PC-9 (cell line): Measurements from ENCODE around the gene MACROD2. TPM values are rescaled to one million over a fixed set of nuclear protein-coding genes. Genes with fewer than 3 reads are reported as not detected.

Experiments used
- BruUV-seq: library from RNA; stranded (reverse); fragments of 400-500 nt; replicated peaks from 2 replicates; lab custom pipeline; 2021; lab: Mats Ljungman, UMichigan
- CTCF ChIA-PET: fragments of 300-600 bp; sonication (Branson Sonifier 250); formaldehyde crosslinking; loops from one replicate; lab custom pipeline; 2022; ENCODE audit warnings: antibody characterized with exemption; lab: Charles Lee
- POLR2A ChIA-PET: fragments of 300-600 bp; sonication (Branson Sonifier 250); formaldehyde crosslinking; loops from one replicate; lab custom pipeline; 2022; ENCODE audit warnings: antibody characterized with exemption; ENCODE audit not compliant: unreplicated experiment; lab: Charles Lee
- DNase-seq, 2 experiments: peaks; one replicate each; pipeline versions ENCODE4 v3.0.0 to v3.0.0-alpha.2; 2015 to 2022; ENCODE audit warnings: mixed read lengths in 1 of 2
- H2AFZ ChIP-seq: fragments of 200-600 bp; sonication (generic); 2 replicates; pipeline ENCODE4 v1.8.1; 2017; ENCODE audit warnings: antibody characterized with exemption
- H3F3A ChIP-seq: fragments of 200-600 bp; sonication (generic); 2 replicates; pipeline ENCODE4 v1.8.1; 2017; ENCODE audit warnings: antibody characterized with exemption, mild to moderate bottlenecking, low read depth; ENCODE audit not compliant: insufficient read depth
- H3K27ac ChIP-seq: fragments of 200-600 bp; sonication (generic); 2 replicates; pipeline ENCODE4 v1.6.1; 2016; ENCODE audit warnings: mixed run types
- H3K27me3 ChIP-seq: fragments of 200-600 bp; sonication (generic); 2 replicates; pipeline ENCODE4 v1.6.1; 2016; ENCODE audit warnings: low read depth, mixed run types; ENCODE audit not compliant: insufficient read depth
- H3K36me3 ChIP-seq: fragments of 200-600 bp; sonication (generic); 2 replicates; pipeline ENCODE4 v1.6.1; 2016; ENCODE audit warnings: low read depth, mixed run types
- H3K4me1 ChIP-seq: fragments of 200-600 bp; sonication (generic); replicated peaks from 2 replicates; pipeline ENCODE4 v1.6.1; 2016; ENCODE audit warnings: mixed run types; ENCODE audit not compliant: insufficient read depth
- H3K4me2 ChIP-seq: fragments of 200-600 bp; sonication (generic); 2 replicates; pipeline ENCODE4 v1.6.1; 2017; ENCODE audit warnings: mixed run types
- H3K4me3 ChIP-seq: fragments of 200-600 bp; sonication (generic); 2 replicates; pipeline ENCODE4 v1.6.1; 2016; ENCODE audit warnings: mixed run types
- H3K79me2 ChIP-seq: fragments of 200-600 bp; sonication (generic); 2 replicates; pipeline ENCODE4 v1.6.1; 2017; ENCODE audit warnings: low read depth, mixed run types
- H3K9me2 ChIP-seq: fragments of 200-600 bp; sonication (generic); 2 replicates; pipeline ENCODE4 v1.8.1; 2017; ENCODE audit warnings: mild to moderate bottlenecking; ENCODE audit not compliant: insufficient read depth
- H3K9me3 ChIP-seq: fragments of 200-600 bp; sonication (generic); 2 replicates; pipeline ENCODE4 v1.8.1; 2016; ENCODE audit warnings: low read depth; ENCODE audit not compliant: insufficient read depth
- H4K20me1 ChIP-seq: fragments of 200-600 bp; sonication (generic); 2 replicates; pipeline ENCODE4 v1.8.1; 2017; ENCODE audit not compliant: insufficient read depth
- EZH2 ChIP-seq: fragments of 200-600 bp; sonication (generic); IDR thresholded peaks from 2 replicates; pipeline ENCODE4 v1.8.0; 2017; ENCODE audit warnings: antibody characterized with exemption, low read depth
- intact Hi-C: fragments of 100-400 bp; cut with micrococcal nuclease; formaldehyde crosslinking; loops from one replicate; pipeline ENCODE4 v1.10.0; 2022; ENCODE audit not compliant: unreplicated experiment
- total RNA-seq: library from RNA; stranded (reverse); gene quantifications from 2 replicates; pipeline ENCODE4 v1.2.3, GENCODE V29; 2021
- TF ChIP-seq, protein P1 (sequence below): fragments of 200-600 bp; sonication (generic); conservative IDR thresholded peaks from 2 replicates; pipeline ENCODE4 v1.6.1; 2017; ENCODE audit warnings: mixed run types, antibody characterized with exemption, mild to moderate bottlenecking, moderate library complexity

The MACROD2 gene
- total RNA-seq, 1 experiment from 2014 or later, result 11.4 TPM

DNA sequence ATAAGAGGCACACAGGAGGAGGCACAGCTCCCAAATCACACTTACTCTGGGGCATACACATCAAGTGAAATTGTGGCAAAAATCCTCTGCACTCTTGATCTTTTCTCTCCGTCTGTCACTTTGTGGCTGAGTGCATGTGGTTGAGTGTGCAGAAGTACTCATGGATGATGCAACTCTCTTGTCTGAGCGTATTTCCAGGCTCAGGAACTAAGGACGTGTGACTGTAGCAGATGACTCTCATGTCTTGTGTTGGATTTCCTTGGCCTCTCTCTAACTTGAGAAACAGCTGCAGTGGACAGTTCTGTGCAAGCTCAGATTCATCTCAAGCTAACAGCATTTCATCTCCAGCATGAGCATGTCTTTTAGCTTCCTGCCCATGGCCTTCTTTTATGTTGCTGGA is 587.5 kb downstream of the MACROD2 start:
- peaks cover 13% of the 10 kb centered on the region for H3K4me1 ChIP-seq
- H4K20me1 ChIP-seq, result no peaks in the 10 kb centered on the region
- H2AFZ ChIP-seq, result no peak overlapping the region
- H3K4me2 ChIP-seq, result 0 out of 2 replicates have a peak overlapping the region, but pooled peaks have one; percentile 0
- ChIA-PET CTCF (no interaction called here), POLR2A (no interaction called here)
- H3K9me2 ChIP-seq, result no peaks in the 10 kb centered on the region
- H3K9me3 ChIP-seq, result no peaks in the 10 kb centered on the region
- H3K79me2 ChIP-seq, result no peaks in the 10 kb centered on the region
- H3K27ac ChIP-seq, result no peak overlapping the region
- no peak overlapping the region for H3K4me3 ChIP-seq
- intact Hi-C loops, result loop anchor here (10.0 kb wide), 1 partner anchor 248 kb away; the partner anchor contains the start of gene FLRT3
- DNase-seq, result no peak
- TF ChIP-seq EZH2, result no peak
- peaks cover 11% of the 10 kb centered on the region for H3F3A ChIP-seq
- no peaks in the 10 kb centered on the region for H3K36me3 ChIP-seq
- H3K27me3 ChIP-seq, result no peaks in the 10 kb centered on the region
- BruUV-seq, result no TSS peak

DNA sequence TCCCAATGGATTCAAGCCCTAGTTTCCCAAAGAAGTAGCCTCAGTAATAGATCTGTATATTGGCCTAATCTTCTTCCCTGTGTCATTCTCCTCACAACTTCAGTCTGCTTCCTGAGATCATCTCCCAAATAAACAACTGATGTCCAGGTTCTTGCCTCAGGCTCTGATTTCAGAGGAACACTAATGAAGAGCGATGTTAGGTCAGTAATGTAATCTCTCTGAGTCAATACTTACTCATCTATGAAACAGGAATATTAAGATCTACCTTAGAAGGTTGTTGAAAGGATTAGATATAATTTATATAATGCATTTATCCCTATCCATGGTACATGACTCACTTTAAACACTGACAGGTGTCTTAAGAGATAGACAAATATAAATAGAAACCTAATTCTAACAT is 588.1 kb downstream of the MACROD2 start:
- intact Hi-C loops, result loop anchor here (10.0 kb wide), 1 partner anchor 249 kb away; the partner anchor contains the start of gene FLRT3
- ChIA-PET CTCF (no interaction called here), POLR2A (no interaction called here)
- Histone ChIP-seq H3K27ac (no peak overlapping the region), H3K4me2 (peak overlapping the region; percentile 38), H2AFZ (no peak overlapping the region), H3K27me3 (no peaks in the 10 kb centered on the region), H3K9me2 (no peaks in the 10 kb centered on the region), H3F3A (peaks cover 11% of the 10 kb centered on the region), H3K79me2 (no peaks in the 10 kb centered on the region), H3K4me3 (no peak overlapping the region), H3K9me3 (no peaks in the 10 kb centered on the region), H3K36me3 (no peaks in the 10 kb centered on the region), H4K20me1 (no peaks in the 10 kb centered on the region), H3K4me1 (peaks cover 13% of the 10 kb centered on the region)
- peak in 1 of 2 experiments; percentile 85 for DNase-seq
- TF ChIP-seq, protein P1, sequence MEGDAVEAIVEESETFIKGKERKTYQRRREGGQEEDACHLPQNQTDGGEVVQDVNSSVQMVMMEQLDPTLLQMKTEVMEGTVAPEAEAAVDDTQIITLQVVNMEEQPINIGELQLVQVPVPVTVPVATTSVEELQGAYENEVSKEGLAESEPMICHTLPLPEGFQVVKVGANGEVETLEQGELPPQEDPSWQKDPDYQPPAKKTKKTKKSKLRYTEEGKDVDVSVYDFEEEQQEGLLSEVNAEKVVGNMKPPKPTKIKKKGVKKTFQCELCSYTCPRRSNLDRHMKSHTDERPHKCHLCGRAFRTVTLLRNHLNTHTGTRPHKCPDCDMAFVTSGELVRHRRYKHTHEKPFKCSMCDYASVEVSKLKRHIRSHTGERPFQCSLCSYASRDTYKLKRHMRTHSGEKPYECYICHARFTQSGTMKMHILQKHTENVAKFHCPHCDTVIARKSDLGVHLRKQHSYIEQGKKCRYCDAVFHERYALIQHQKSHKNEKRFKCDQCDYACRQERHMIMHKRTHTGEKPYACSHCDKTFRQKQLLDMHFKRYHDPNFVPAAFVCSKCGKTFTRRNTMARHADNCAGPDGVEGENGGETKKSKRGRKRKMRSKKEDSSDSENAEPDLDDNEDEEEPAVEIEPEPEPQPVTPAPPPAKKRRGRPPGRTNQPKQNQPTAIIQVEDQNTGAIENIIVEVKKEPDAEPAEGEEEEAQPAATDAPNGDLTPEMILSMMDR, result no peak
- no peak for TF ChIP-seq EZH2
- no TSS peak for BruUV-seq

DNA sequence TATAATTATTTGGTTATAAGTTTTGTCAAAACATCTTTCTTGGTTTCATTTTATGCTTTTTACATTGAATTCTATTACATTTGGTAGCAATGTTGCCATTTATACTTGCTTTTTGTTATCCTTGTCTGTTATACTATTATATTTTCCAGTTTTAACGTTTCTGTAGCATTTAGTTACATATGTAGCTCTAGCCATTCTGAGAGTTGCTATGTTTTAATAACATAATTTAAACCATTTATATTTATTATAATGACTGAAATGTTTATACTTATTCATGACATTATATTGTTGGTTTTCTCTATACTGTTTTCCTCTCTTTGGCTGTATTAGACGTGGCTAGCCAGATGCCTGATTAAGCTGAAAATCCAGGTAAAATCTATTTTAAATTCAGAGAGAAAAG is 594.1 kb downstream of the MACROD2 start:
- no peak overlapping the region for H2AFZ ChIP-seq
- ChIA-PET POLR2A (no interaction called here), CTCF (no interaction called here)
- H3K4me2 ChIP-seq, result no peak overlapping the region
- H3K36me3 ChIP-seq, result no peaks in the 10 kb centered on the region
- intact Hi-C loops, result loop anchor here (5.0 to 10.0 kb wide), 2 partner anchors 255 to 437 kb away; partner anchors contain the start of gene FLRT3
- H3K27me3 ChIP-seq, result no peaks in the 10 kb centered on the region
- H3K9me3 ChIP-seq, result no peaks in the 10 kb centered on the region
- H3K27ac ChIP-seq, result no peak overlapping the region
- H3F3A ChIP-seq, result no peaks in the 10 kb centered on the region
- no peaks in the 10 kb centered on the region for H3K4me1 ChIP-seq
- DNase-seq, result no peak
- H3K9me2 ChIP-seq, result no peaks in the 10 kb centered on the region
- TF ChIP-seq, protein P1, result no peak
- H3K79me2 ChIP-seq, result no peaks in the 10 kb centered on the region
- BruUV-seq, result no TSS peak
- no peaks in the 10 kb centered on the region for H4K20me1 ChIP-seq
- H3K4me3 ChIP-seq, result no peak overlapping the region

DNA sequence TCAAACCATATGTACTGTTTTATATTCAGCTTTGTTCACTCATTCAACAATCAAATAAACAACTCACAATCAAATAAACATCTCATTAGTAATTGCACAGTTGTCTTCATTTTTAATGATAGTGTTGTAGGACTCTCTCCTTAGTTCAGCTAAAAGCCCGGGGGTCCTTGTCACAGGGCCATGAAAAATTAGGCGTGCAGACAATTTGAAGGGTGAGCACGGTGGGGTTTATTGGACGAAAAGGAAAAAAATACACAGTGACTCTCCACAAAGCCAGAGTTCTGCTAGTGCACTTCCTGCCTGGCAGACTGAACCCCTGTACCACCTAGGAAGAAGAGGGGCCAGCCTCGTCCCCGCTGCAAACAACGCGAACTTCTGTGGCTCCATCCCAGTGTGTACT is 599.7 kb downstream of the MACROD2 start:
- no TSS peak for BruUV-seq
- Histone ChIP-seq H3K36me3 (no peaks in the 10 kb centered on the region), H3K9me2 (no peaks in the 10 kb centered on the region), H3K9me3 (no peaks in the 10 kb centered on the region), H3K4me1 (no peaks in the 10 kb centered on the region), H3K4me2 (no peak overlapping the region), H3F3A (no peaks in the 10 kb centered on the region), H2AFZ (no peak overlapping the region), H3K27ac (no peak overlapping the region), H4K20me1 (no peaks in the 10 kb centered on the region), H3K4me3 (no peak overlapping the region), H3K79me2 (no peaks in the 10 kb centered on the region), H3K27me3 (no peaks in the 10 kb centered on the region)
- TF ChIP-seq, protein P1, result no peak
- no peak for TF ChIP-seq EZH2
- ChIA-PET POLR2A (interaction anchor here (0.6 kb wide), 1 partner anchor 1013 kb away, joined by 11 read pairs; no protein-coding TSS in a partner anchor), CTCF (no interaction called here)
- intact Hi-C loops, result no loop called here
- no peak for DNase-seq
